ENCODE data around the gene FAM98A.

Gene FAM98A

DNA sequence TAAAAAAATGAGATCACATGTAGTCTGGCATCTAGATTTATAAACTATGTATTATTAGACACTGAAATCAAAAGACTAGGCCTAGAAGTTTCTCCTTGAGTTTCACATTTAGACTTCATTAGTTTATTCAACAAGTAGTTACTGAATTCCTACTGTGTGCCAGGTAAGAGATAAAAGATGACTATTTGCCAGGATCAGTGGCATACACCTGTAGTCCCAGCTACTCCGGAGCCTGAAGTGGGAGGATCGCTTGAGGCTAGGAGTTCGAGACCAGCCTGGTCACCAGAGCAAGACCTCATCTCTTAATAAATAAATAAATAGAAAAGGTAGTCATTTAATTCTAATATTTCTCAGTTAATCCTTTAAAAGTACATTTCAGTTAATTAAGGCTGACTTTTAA lies 2.1 kb downstream of the FAM98A start:
- DNase-seq (ENCODE audit: low read depth, low spot score), result no peak

DNA sequence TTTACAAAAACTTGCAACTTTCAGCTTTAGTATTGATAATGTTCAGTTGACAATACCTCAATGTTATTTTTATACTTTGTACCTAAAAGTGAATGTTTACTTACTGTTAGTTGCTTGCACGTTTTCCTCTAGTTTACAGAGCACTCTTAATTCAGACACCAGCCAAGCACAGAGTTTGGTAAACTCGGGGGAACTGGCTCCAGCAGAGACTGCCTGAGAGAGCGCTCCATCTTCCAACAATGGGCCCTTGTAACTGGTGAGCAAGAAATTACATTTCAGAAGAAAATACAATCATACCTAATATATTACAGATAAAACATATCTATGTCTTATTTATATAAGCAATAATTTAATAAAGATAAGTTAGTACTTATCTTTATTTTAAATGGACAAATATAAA lies 3.7 kb downstream of the FAM98A start:
- no peak for DNase-seq (ENCODE audit: low read depth, low spot score)

DNA sequence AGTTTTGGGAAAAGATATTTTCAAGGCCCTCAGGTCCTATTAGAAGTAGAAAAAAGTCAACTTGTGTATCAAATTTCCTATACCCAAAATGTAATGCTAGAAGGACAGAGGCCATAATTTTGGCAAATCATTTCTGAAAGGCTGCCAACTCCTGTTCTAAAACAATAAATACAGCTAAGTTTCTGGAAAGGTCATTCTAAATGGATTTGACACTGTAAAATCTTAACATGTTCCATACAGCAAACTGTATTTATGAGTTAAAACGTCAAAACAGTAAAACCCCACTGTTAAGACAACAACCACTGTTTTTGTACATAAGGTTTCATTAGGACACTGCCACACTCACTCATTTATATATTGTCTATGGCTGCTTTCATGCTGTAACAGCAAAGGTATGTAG lies 9.7 kb downstream of the FAM98A start:
- no peak for DNase-seq (ENCODE audit: low read depth, low spot score)

DNA sequence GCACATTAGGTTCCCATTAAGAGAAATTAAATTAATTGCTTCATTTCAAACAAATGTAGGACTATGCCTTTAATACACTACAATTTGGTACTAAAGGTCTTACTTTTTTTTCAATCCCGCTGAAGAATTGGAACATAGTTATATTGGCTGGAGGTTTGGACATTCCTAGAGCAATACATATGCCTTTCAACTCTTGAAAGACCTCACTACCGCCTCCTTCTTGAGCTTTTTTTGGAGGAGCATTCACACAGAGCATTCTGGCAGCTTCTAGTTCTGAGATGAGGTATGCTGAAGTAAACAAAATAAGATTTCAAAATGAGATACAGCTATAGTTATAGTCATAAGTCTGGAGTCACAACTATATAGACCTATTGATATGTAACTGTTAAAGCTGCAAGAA lies 10.9 kb downstream of the FAM98A start:
- DNase-seq (ENCODE audit: low read depth, low spot score), result no peak

DNA sequence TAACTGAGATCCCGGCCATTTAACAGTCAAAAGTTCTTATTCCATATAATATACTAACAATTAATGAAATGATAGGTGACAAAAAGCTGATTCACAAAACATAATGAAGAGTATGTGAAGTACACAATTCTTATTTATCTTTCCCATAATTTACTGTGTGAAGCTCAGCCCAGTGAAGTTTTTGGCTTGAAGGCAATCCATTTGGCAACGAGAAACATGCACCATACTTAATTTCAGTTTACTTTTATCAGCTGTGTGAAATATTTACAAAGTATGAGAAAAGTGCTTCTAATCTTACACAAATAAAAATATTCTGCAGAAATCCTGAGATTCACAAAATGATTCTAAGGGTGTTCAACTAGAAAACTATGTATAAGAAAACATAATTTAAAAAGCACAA lies 12.3 kb downstream of the FAM98A start:
- no peak for DNase-seq (ENCODE audit: low read depth, low spot score)

DNA sequence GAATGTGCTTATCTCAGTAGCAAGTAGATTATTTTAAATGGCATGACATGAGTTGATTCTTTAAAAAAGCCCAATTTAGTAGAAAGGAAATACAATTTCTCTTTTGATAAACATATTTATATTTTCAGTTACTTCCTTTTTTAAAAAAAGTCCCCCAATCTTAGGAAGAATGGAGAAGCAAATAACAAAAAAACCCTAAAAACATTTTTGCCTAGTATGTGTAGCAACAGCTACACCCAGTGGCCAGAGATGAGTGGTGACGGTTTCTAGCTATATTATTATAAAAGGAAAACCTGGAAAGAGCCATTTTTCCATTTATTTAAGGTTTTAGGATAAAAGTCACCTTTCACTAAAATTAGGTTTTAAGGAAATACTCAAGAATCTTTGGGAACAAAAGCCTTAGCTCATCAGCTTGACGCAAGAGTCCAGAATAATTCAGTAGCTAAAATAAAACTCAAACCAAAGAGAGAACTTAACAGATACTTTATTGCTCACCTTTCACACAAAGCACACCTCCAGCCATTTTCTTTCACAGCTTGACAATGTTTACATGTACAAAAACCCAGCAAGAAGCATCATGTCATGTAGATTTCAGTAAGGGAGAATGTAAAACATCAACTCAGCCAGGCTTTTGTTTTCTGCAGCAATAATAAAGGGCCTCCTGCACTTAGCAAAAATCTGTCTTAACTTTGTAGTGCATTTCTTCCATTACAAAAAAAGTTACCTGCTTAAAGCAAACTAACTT lies 15.7 kb downstream of the FAM98A start:
- DNase-seq (ENCODE audit: low read depth, low spot score), result peak; percentile 63

DNA sequence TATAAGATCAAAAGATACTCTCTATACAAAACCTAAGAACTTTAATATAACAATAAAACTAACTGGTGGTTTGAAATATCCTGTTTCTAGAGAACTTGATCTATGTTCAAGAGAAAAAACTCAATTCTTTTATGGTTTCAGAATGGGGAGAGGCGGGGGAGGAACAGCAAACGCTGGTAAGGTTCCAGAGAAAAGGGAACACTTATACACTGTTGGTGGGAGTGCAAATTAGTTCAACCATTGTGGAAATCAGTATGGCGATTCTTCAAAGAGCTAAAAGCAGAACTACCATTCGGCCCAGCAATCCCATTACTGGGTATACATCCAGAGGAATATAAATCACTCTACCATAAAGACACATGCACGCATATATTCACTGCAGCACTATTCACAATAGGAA lies 17.2 kb downstream of the FAM98A start:
- DNase-seq (ENCODE audit: low read depth, low spot score), result no peak

DNA sequence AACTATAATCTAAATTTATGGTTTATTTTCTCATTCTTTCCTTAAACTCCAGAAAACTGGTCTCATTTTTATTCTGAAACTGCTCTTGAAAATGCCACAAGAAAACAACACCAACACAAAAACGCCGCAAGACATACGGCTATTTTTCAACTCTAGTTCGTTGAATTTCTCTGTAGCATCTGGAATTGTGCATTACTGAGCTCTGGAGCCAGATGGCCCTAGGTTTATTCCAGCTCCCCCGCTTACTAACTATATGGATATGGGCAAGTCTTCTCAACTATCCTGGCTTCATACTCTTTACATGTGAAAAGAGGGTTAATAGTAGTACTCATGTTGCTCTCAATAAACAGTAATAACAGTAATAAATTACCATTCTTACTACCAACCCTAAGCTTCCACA lies 19.9 kb downstream of the FAM98A start:
- DNase-seq (ENCODE audit: low read depth, low spot score), result no peak

DNA sequence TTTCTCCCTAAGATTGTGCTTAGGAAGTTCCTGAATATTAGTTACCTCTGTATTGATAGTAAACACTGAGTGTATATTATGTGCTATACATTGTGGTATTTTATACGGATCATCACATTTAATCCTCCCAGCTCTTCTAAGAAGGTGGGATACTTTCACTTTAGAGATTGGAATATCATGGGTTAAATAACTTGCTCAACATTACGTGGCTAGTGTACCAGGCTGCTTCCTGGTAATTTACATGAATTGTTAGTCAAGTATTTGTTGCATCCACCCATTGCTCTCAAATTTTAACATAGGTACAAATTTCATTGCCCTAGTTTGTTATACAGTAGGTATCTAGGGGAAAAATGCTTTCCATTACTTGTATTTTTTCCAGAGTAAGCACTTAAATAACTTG lies 21.4 kb downstream of the FAM98A start:
- peak; percentile 19 for DNase-seq (ENCODE audit: low read depth, low spot score)

DNA sequence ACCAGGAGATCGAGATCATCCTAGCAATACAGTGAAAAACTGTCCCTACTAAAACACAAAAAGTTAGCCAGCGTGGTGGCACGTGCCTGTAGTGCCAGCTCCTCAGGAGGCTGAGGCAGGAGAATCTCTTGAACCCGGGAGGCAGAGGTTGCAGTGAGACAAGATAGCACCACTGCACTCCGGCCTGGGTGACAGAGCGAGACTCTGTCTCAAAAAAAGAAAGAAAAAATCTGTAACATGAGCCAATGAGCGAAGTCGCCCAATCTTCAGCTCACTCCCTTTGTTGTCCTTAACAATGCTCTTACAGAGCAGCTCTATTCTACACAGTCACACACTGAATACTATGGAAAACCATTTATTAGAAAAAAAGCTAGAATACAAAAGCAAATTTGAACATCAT lies 22.0 kb downstream of the FAM98A start:
- no peak for DNase-seq (ENCODE audit: low read depth, low spot score)

DNA sequence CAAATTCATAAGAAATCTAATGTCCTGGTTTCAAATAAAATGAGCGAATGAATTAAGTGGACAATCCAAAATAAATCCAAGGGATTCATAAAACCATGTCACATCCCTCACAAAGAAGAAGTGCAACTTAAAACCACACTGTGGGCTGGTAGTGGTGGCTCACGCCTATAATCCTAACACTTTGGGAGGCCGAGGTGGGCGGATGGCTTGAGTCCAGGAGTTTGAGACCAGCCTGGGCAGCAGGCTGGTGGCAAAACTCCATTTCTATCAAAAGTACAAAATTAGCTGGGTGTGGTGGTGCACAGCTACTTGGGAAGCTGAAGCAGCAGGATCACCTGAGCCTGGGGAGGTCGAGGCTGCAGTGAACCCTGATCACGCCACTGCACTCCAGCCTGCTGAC lies 25.4 kb downstream of the FAM98A start:
- DNase-seq (ENCODE audit: low read depth, low spot score), result no peak

DNA sequence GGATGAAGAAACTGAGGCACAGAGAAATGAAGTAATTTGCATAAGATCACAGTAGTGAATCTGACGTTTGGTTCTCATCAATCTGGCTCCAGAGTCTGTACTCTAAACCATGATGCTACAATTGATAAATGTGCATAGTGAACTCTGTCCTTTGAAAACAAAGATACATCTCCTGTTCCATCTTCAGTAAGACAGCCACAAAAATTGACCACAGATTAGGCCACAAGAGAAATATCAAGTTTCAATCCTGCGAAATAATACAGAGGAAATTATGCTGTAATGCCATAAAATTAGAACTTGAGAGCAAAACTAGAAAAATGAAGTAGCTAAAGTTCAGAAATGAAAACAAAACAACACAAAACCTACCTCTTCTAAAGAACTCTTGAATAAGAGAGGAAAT lies 28.4 kb downstream of the FAM98A start:
- DNase-seq (ENCODE audit: low read depth, low spot score), result no peak

DNA sequence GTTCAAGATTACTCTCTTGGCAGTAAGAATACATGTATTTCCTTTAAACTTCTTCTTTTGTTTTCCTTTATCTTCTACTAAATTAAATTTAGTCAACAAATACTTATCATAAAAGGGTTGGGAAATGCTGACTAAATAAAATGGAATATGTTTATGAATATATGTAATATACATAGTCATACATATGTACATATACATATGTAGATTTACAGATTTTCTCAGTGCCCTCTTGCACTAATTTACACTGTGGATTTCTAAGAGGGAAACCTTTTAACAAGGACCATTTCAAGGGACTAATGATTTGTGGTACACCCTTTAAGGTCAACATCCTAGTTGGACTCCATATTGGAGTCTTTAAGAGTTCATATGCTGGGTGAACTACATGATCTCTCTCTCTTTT lies 37.2 kb downstream of the FAM98A start:
- no peak for DNase-seq (ENCODE audit: low read depth, low spot score)

DNA sequence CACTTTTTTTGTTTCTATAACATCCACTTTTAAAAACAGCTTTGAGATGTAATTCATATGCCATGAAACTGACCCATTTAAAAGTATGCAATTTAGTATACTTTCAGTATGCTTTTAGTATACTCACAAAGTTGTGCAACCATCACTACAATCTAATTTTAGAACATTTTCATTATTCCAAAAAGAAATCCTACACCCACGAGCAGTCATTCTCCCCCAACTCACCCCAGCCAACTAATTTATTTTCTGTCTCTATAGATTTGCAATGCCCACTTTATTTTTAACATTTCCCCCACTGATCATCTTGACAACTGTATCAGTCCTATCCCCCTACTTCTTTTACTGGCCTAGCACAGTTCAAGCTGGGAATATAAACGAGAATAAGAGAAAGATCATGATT lies 39.1 kb downstream of the FAM98A start:
- DNase-seq (ENCODE audit: low read depth, low spot score), result no peak

DNA sequence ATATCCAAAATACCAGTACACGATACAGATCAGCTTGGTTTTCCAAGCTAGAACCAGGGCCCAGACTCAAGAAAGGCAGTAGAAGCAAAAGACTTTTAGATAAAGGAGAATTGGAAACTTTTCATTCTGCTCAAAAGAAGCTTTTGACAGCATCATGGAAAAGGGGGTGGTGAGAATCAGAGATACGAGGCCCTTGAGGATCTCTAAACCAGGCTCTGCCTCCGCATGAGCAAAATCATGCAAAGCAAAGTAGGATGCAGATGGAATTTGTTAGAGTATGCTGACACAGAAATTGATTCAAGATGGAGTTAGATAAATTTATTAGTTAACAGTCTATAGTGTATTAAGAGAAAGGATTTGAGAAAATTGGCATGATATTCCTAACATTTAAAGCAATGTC lies 39.8 kb downstream of the FAM98A start:
- no peak for DNase-seq (ENCODE audit: low read depth, low spot score)

DNA sequence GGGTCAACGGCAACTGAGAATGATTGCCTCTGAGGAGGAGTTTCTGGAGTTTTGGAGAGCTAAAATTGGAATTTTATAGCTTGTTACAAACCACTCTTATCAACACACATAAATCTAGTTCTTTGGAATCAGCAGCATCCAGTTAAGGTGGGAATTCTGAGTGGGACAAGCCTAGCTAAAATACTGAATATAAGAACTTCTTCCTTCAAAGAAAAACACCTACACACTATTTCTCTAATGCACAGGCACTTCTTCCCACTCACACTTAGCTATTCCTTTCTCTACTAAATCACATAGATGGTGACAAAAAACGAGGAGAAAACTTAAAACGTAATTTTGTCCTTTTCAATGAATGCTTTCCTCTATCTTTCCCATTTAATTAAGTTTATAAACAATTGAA lies 43.4 kb downstream of the FAM98A start:
- DNase-seq (ENCODE audit: low read depth, low spot score), result no peak

DNA sequence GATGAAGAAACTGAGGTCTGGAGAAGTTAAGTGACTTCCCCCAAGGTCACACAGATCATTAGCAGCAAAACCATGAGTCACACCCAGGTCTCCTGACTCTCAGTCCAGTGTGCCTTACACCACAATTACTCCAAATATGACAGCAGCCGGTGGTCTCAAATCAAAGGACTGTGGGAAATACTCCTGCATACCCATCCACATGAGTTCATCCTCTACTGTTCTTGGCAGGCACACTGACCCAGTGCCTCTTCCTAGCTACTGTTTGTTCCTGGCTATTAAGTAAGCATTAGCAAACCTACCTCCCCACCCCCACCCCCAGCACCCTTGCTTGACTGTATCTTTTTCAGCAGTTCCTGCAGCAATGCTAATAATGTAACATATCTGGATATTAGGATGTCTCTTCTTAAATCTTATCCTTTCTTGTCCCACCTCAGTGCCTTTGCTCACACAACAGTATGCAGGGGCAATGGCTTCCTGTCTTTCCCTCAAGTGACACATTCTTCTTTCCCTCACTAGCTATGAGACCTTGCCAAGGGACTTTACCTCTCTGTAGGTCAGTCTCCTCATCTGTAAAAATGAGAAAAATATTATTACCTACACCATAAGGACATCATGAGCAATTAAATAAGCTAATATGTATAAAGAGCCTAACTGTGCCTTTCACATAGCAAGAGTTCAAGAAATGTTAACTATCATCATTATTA lies 46.2 kb downstream of the FAM98A start:
- peak; percentile 72 for DNase-seq (ENCODE audit: low read depth, low spot score)

DNA sequence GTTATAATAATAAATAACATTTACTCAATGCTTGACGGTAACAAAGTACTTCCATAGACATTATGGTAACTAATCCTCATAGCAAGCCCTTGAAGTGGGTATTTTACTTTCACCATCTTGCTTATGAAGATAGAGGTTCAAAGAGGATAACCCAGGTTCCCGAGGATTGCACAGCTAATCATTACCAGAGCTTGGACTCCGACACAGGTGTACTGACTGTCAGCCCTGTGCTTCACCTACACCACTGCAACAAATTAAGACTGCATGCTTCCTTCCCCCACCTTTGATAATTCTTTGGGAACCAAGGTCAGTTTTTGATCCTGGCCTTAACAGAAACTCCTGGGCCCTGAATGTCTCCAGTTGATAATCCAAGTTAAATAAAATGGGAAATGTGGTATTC lies 48.9 kb downstream of the FAM98A start:
- no peak for DNase-seq (ENCODE audit: low read depth, low spot score)

DNA sequence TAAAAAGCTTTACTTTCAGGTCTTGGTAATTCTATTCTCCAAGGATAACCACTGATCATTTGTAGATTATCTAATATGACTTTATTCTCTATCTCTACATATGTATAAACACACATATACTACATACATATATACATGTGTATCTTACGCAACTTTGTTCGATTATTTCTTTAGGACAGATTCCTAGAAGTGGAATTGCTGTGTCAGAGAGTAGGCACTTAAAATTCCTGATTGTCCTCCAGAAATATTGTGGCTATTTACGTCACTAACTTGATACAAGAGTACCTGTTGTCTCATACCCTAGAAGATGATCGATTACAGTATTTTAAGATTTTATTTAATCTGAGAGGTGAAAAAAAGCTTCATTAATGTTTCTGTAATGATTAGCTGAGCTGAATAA lies 57.9 kb downstream of the FAM98A start:
- DNase-seq (ENCODE audit: low read depth, low spot score), result no peak

DNA sequence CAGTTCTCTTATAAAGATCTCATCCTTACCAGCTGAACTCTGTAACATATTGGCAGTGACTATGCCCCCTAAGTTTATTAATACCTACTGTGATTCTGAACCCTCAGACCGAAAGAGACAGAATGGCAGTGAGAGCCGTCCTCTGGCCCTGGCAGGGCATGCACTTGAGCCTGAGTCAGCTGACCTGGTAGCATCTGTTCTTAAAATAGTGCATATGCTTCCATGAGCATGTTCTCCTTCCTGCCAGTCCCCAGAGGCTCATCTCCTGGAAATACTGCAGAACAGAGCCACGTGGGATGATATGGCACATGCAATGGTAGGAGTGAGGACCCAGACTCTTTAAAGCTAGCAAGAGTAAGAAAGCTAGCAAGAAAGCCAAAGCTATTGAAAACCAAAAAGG lies 63.7 kb downstream of the FAM98A start:
- DNase-seq (ENCODE audit: low read depth, low spot score), result no peak
